ENCODE measurements around the gene SYCP2L.

DNA sequence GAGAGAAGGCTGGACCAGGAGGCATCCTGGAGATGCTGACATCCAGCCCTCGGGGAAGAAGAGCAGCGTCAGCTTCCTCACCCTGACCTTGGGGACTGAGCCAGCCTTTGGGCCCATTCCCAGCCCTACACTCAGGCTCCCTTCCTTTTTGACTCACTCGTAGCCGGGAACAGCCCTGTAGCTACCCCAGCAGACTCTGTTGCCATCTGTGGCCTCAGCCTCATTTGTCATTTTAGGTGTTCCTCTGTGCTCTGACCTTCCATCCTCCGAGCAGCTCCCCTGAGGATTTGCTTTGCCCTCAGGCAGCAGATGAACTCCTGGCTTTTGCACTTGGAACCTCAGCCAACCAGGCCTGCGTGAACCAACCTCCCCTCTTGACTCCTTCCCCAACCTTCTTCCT lies 89.7 kb downstream of the SYCP2L start:
- TF ChIP-seq EZH2 (IDR thresholded peaks at IDR 0.05) (no peak), EZH2phosphoT487 (IDR thresholded peaks at IDR 0.05) (no peak)
- TF ChIP-seq, protein P1, sequence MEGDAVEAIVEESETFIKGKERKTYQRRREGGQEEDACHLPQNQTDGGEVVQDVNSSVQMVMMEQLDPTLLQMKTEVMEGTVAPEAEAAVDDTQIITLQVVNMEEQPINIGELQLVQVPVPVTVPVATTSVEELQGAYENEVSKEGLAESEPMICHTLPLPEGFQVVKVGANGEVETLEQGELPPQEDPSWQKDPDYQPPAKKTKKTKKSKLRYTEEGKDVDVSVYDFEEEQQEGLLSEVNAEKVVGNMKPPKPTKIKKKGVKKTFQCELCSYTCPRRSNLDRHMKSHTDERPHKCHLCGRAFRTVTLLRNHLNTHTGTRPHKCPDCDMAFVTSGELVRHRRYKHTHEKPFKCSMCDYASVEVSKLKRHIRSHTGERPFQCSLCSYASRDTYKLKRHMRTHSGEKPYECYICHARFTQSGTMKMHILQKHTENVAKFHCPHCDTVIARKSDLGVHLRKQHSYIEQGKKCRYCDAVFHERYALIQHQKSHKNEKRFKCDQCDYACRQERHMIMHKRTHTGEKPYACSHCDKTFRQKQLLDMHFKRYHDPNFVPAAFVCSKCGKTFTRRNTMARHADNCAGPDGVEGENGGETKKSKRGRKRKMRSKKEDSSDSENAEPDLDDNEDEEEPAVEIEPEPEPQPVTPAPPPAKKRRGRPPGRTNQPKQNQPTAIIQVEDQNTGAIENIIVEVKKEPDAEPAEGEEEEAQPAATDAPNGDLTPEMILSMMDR (IDR thresholded peaks at IDR 0.05), result no peak

Measured in neural progenitor cell (in vitro differentiated cells).